NB4 (cell line): Measurements from ENCODE around the gene ZSWIM6.

ENCODE experiments used
- DNase-seq: peaks from one replicate; pipeline ENCODE4 v3.0.0; 2010; ENCODE audit warnings: low read depth
- H3K4me3 ChIP-seq: one replicate; pipeline ENCODE4 v1.5.1; 2011; ENCODE audit warnings: mild to moderate bottlenecking, low read depth, low read length, moderate library complexity
- CTCF ChIP-seq: IDR thresholded peaks from one replicate; pipeline ENCODE4 v1.5.1; 2012; ENCODE audit warnings: low read depth, low read length
- MYC ChIP-seq: IDR thresholded peaks from 2 replicates; pipeline ENCODE4 v1.6.1; 2011; ENCODE audit warnings: low read depth, low read length
- POLR2A ChIP-seq: IDR thresholded peaks from 2 replicates; pipeline ENCODE4 v1.6.1; 2011; ENCODE audit warnings: mild to moderate bottlenecking; ENCODE audit not compliant: insufficient read length; ENCODE audit errors: extremely low read depth
- TF ChIP-seq, protein P1 (sequence below): IDR thresholded peaks from 2 replicates; pipeline ENCODE4 v1.6.1; 2011; ENCODE audit warnings: low read depth, low read length

The ZSWIM6 gene

DNA sequence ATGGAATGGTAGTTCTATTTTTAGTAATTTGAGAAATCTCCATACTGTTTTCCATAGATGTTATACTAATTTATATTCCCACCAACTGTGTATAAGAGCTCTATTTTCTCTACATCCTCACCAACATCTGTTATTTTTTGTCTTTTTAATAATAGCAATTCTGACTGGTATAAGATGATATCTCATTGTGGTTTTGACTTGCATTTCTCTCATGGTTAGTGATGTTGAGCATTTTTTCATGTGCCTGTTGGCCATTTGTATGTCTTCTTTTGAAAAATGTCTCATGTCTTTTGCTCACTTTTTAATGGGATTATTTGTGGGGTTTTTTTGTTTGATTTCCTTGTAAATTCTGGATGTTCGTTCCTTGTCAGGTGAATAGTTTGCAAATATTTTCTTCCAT is 154.4 kb downstream of the ZSWIM6 start:
- no peak overlapping the region for H3K4me3 ChIP-seq
- no peak for DNase-seq
- TF ChIP-seq, protein P1, sequence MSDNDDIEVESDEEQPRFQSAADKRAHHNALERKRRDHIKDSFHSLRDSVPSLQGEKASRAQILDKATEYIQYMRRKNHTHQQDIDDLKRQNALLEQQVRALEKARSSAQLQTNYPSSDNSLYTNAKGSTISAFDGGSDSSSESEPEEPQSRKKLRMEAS: no peak
- TF ChIP-seq MYC: no peak
- no peak for TF ChIP-seq CTCF
- no peak for TF ChIP-seq POLR2A

- no peak overlapping the region for H3K4me3 ChIP-seq
- TF ChIP-seq, protein P1: no peak
- no peak for TF ChIP-seq CTCF
- TF ChIP-seq MYC: no peak
- no peak for TF ChIP-seq POLR2A
- DNase-seq: no peak
Observed at GRCh38 chr5:61489574-61489973, 157.5 kb downstream of the ZSWIM6 start.

- TF ChIP-seq, protein P1: no peak
- no peak for TF ChIP-seq POLR2A
- H3K4me3 ChIP-seq: no peak overlapping the region
- no peak for DNase-seq
Observed at GRCh38 chr5:61491861-61492260, 159.8 kb downstream of the ZSWIM6 start.

DNA sequence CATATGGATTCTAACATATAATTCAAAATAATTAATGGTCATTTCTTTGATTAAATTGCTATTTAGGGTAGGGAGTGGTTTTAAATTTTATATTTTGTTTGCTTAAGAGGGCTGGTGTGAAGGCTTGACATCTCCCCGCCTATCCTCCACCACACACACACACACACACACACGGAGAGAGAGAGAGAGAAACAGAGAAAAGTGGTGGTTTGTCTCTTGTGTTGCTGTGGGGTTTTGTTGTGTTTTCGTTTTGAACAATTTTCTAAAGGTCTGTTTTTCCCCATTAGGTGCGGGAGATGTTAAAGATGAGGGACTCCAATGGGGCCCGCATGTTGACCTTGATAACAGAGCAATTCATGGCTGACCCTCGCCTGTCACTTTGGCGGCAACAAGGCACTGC is 161.9 kb downstream of the ZSWIM6 start:
- no peak for DNase-seq
- no peak for TF ChIP-seq CTCF
- no peak overlapping the region for H3K4me3 ChIP-seq

- DNase-seq: no peak
- H3K4me3 ChIP-seq: no peak overlapping the region
- TF ChIP-seq CTCF (no peak), POLR2A (no peak), MYC (no peak)
- TF ChIP-seq, protein P1: no peak
Observed at GRCh38 chr5:61496446-61496845, 164.4 kb downstream of the ZSWIM6 start.

GRCh38 chr5:61496860-61497259 is 164.8 kb downstream of the ZSWIM6 start:
- TF ChIP-seq CTCF (no peak), MYC (no peak), POLR2A (no peak)
- TF ChIP-seq, protein P1: no peak
- H3K4me3 ChIP-seq: no peak overlapping the region
- DNase-seq: no peak

GRCh38 chr5:61498121-61498520 is 166.1 kb downstream of the ZSWIM6 start:
- H3K4me3 ChIP-seq: no peak overlapping the region
- no peak for TF ChIP-seq CTCF
- no peak for DNase-seq
